AG20443 (cell line): ENCODE data around the gene SLC50A1.

Source experiments
- DNase-seq: peaks from one replicate; pipeline ENCODE4 v3.0.0; 2012; ENCODE audit warnings: low spot score, mixed read lengths

The SLC50A1 gene, protein sequence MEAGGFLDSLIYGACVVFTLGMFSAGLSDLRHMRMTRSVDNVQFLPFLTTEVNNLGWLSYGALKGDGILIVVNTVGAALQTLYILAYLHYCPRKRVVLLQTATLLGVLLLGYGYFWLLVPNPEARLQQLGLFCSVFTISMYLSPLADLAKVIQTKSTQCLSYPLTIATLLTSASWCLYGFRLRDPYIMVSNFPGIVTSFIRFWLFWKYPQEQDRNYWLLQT

DNA sequence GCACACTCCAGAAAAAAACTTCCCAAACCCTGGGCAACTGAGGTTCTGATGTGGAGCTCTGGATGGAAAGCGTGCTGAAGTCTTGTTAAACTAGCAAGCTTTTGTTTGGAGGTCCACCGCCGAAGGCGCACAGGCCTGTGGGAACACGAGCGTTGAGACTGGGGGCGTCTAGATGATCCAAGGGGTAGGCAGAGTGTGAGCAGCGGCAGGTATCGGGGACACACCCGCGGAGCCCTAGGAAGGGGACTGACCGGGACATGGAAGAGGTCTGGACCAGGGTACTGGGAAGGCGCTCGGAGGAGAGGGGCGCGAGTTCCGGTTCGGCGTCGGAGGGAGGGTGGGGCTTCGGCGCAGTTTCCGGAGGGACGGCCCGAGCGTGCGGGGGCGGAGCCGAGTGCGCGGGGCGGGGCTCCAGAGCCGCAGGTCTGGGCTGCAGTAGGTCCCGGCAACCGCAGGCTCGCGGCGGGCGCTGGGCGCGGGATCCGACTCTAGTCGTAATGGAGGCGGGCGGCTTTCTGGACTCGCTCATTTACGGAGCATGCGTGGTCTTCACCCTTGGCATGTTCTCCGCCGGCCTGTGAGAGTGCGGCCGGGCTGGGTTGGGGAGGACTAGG lies at the start of gene SLC50A1:
TSS of gene SLC50A1 (plus strand) at position 438 of the 614 bp plus-strand sequence. CDS start at position 498, 60 bp downstream.
- DNase-seq, result peak; percentile 97

DNA sequence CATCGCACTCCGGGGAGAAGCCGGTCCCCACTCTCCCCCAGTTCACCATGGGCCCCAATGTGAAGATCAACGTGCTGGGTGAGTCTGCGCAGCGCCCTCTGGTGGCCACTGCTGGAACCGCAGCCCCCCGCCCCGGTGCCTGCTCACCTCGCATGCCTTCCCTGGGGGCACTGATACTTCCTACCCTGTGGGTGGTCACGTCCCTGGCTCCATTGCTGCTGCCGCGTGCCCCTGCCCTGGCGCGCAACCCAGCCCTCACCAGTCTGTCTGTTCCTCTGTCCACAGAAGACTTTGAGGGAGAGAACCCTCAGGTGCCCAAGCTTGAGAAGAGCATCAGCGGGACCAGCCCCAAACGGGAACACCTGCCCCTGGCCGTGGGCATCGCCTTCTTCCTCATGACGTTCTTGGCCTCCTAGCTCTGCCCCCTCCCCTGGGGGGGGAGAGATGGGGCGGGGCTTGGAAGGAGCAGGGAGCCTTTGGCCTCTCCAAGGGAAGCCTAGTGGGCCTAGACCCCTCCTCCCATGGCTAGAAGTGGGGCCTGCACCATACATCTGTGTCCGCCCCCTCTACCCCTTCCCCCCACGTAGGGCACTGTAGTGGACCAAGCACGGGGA lies 49.4 kb upstream of the SLC50A1 start:
- DNase-seq, result peak; percentile 80

- DNase-seq, result no peak
These were observed 48.7 kb upstream of the SLC50A1 start for GRCh38 chr1:155086856-155087535.

DNA sequence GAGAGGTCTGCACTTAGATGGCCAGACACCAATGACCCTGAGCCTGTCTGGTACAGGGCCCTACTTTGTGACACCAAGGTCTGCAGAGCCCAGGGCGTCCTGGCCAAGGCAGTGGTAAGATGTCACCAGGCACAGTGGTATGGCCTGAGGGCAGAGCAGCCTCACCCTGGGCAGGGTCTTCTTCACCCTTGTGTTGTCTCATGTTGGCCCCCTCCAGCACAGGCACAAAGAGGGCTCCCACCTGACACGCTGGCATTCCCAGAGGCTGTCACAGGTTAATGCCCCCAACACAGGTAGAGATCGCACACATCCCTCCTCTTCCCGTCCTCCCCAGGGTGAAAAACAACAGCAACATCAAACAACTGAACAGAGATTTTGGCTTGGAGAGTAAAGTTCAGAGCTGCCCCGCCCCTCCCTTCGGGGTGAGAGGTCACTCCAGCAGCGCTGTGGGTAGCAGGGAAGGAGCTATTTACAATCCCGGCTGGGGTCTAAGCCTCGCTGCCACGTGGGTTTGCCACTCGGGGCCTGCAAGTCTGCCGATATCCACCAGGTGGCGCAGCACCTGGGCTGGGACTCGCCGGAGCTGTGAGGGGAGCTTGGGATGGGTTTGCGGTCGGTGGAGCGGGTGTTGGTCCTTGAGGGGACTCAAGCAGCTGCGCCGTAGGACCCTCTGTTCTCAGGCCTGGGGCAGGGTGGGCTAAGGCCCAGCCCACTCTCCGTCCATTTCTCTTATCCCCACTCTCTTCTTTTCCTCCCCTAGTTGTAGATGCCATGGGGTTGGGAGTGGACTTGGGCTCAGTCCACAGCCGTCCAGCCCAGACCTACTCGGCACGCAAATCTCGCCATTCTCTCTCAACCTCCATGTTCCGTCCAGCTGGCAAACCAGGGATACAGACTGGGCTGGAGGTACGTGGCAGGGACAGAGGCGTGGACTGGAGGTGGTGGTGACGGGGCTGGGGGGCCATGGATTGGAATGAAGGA lies 44.3 kb upstream of the SLC50A1 start:
- DNase-seq, result peak; percentile 86

GRCh38 chr1:155092131-155092530 lies 43.5 kb upstream of the SLC50A1 start:
- DNase-seq, result no peak

DNA sequence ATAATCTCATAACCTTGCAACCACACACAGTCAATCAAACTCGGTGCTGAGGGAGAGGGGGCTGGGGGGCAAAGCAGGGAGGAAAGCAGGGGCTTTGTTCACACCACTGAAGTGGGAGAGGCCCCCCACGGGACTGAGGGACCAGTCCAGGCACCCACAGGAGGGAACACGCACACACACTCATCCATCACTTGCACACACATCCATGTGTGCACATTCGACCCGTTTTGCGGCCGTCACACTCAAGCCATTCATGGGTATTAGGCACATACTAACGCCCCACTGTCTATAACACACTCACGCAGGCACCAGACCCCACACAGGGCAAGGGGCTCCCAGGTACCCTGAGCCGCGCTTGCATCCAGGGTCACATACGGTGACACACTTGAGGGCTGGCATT lies 43.0 kb upstream of the SLC50A1 start:
- no peak for DNase-seq

DNA sequence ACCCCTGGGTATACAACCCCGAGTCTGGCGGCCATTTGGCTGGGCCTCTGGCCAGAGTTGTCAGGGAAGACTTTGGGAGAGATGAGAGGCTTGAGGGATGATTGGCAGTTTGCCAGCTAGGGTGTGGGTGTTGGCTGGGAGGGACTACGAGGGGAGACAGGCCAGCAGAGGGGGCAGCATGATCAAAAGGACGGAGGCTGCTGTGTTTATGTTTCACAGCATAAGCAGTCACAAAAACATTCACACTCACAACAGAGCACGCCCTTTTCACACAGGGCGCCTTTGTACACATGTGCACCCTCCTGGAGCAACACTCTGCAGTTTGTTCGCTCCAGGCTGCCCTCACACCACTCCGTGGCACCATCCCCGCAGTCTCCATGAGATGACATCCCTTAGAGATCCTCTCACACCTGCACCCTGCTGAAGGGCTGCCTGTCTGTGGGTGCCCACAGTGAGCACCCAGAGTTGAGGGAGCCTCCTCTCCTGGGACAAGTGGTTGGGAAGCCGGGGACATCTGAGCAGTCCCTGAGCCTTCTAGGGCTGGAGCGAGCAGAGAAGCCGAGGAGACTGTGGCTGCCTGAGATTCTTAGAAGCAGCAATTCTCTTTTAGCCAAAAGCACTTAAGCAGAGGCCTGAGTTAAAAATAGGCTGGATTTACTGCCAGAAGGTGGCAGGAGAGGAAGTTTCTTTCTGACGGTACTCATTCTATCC lies 41.6 kb upstream of the SLC50A1 start:
- peak; percentile 46 for DNase-seq

DNA sequence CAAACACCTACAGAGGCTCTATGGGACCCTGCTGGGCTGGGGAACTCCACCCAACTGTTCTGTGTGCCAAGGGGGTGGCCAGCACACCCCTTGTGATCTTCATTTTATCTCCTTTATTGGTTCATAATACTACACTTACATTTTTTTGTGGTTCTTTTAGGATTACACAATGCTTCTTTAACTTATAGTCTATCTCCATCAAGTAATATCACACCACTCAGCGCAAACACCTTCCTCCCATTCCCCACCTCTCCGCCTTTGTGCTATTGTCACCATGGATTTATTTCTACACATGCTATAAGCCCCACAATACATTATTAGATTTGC lies 41.1 kb upstream of the SLC50A1 start:
- no peak for DNase-seq

GRCh38 chr1:155099331-155099730 lies 36.3 kb upstream of the SLC50A1 start:
- DNase-seq, result no peak

DNA sequence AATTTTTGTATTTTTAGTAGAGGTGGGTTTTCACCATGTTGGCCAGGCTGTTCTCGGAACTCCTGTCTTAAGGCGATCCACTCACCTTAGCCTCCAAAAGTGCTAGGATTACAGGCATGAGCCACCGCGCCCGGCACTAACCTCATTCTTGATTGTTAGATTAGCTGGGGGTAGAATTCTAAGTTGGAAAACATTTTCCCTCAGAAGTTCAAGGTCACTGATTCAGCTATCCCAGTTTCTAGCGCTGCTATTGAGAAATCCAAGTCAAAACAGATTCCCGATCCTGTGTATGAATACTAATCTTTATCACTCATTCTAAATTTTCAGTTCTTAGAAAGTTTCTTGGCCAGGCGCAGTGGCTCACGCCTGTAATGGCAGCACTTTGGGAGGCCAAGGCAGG lies 32.3 kb upstream of the SLC50A1 start:
- no peak for DNase-seq

- no peak for DNase-seq
These were observed 30.8 kb upstream of the SLC50A1 start for GRCh38 chr1:155104605-155105534.

- no peak for DNase-seq
These were observed 30.0 kb upstream of the SLC50A1 start for GRCh38 chr1:155105604-155106011.

DNA sequence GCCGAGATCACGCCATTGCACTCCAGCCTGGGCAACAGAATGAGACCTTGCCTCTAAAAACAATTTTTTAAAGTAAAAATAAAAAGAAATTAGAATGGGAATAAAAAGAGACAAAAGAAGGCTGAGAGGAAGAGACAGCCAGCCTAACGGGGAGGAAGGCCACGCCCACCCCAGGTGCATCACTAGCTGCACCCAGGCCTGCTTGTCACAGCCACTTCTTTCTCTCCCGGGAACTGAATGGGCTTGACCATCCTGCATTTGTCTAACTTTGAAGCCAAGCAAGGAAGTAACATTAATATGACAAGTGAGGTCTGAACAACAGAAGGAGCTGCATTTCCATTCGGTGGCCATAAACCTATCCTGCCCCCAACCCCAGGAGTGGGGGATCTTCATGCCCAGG lies 28.8 kb upstream of the SLC50A1 start:
- no peak for DNase-seq

DNA sequence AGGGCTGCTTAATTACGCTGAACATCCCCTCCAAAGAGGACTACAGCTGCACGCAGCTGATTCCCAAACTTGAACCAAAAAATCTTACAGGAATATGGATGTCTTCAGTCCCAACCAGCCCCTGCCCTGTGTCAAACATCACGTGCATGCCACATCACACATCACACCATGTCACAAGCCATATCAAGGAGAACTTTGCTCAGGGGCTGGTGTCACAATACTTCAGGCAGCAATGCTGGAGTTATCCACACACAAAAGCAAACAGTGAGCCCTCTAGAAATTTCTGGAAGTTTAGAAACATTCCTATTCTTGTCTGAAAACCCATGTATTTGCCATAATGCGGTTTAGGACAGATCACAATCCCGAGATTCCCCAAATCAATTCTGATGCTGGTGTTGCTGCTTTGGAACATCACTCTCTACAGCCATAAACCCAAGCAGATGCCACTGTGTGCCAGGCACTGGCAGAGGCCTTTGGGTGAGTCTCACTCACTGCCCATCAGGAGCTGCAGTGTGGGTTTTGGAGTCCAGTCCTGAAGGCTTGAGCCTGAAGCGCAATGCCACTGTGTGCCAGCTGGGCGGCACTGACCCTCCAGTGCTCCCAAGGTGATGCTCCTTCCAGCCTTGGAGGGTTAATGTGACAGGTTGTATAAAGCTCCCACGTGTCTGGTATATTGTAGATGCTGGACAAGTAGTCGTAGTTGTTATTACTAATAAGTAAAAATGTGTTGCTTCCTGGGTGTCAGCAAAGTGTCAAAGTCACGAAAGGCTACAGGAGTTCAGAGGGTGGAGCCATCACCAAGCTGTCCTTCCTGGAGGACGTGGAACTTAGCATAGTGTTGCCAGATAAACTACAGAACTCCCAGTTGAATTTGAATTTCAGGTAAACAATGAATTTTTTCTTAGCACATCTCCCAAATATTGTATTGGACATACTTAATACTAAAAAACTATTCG lies 28.1 kb upstream of the SLC50A1 start:
- DNase-seq, result no peak

GRCh38 chr1:155108296-155108695 lies 27.4 kb upstream of the SLC50A1 start:
- no peak for DNase-seq

DNA sequence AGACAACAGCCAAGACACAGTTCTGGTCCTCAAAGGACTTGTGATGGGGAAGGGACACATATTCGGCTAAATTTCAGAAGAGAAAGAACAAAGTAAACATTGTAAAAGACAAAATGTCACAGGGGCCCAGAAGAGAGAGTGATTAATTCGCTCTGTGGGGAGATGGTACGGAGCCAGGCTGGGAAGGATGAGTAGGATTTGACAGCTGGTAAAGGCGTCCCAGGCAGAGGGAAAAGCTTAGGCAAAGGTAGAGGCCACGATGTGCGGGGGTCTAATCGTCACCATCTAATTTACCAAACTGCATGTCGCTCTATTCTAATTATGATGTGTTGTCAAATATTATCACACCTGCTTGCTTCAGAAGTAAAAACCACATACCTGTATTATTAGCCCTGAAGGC lies 25.3 kb upstream of the SLC50A1 start:
- DNase-seq, result no peak

DNA sequence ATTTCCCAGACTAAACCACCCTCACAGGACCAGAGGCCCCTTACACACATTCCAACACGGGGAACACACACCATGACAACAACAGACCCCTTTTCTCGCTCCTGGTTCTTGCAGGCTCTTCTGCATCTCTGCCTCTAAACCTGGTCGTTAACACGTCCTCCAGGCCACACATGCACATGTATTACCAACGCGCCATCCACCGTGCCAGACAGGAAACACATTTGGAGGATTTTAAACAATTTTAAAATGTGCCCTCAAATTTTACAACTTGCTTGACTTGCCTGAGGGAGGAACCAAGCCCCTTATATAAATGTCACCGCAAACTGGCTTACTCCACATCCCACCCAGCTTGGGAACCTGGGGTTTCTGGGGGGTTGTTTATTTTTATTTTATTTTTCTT lies 24.8 kb upstream of the SLC50A1 start:
- no peak for DNase-seq

DNA sequence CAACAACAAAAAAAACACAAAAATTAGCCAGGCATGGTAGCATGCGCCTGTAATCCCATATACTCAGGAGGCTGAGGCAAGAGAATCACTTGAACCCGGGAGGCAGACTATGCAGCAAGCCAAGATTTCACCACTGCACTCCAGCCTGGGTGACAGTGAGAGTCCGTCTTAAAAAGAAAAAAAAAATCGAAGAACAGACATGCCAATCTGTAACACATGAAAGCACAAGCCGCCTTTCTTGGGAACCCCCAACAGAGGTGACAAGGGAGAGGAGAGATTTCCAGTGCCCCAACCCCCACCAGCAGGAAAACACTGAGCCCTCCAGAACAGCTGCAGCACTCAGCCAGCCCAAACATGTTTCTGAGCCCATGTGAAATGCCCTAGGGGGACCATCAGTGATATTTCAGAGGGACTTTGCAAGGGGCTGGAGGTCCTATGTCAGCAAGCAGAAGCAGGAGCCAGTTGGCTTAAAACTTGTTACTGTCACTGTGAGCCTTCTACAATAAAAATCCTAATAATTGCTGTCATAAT lies 22.1 kb upstream of the SLC50A1 start:
- no peak for DNase-seq
